Stomach (tissue), 9 donors: ENCODE measurements around the gene DEFB112. TPM values are rescaled to one million over a fixed set of nuclear protein-coding genes. Genes with fewer than 3 reads are reported as not detected.

ENCODE experiments used
- DNase-seq, 2 donors: peaks; one replicate each; pipeline versions ENCODE4 v3.0.0 to v3.0.0-alpha.2; 2013 to 2019
- H3K27ac ChIP-seq, 5 donors: fragments of 200-600 bp in 4 of 5; sonication (generic) in 4 of 5; one replicate each; pipeline ENCODE4 v1.5.1; 2013 to 2019; ENCODE audit warnings: mild to moderate bottlenecking in 1 of 5, moderate library complexity in 1 of 5
- H3K27me3 ChIP-seq, 3 donors: fragments of 200-600 bp; sonication (generic); one replicate each; pipeline ENCODE4 v1.5.1; 2017 to 2019; ENCODE audit warnings: mixed run types in 1 of 3
- H3K36me3 ChIP-seq, 4 donors: fragments of 200-600 bp; sonication (generic); 1 replicate in 3 of 4; 2 replicates in 1 of 4; pipeline ENCODE4 v1.5.1; 2016 to 2019
- H3K4me1 ChIP-seq, 4 donors: fragments of 200-600 bp; sonication (generic); one replicate each; pipeline ENCODE4 v1.5.1; 2016 to 2019
- H3K4me3 ChIP-seq, 4 donors: fragments of 200-600 bp; sonication (generic) in 3 of 4; one replicate each; pipeline ENCODE4 v1.5.1; 2016 to 2019; ENCODE audit warnings: mild to moderate bottlenecking in 1 of 4
- H3K9me3 ChIP-seq, 4 donors: fragments of 200-600 bp; sonication (generic); one replicate each; pipeline ENCODE4 v1.5.1; 2016 to 2019
- EP300 ChIP-seq: sonication (generic); formaldehyde crosslinking; IDR thresholded peaks from one replicate; pipeline ENCODE4 v1.6.1; 2017; ENCODE audit warnings: antibody characterized with exemption
- POLR2A ChIP-seq, 4 donors: fragments of 450-650 bp; IDR thresholded peaks; one replicate each; pipeline ENCODE4 v1.6.1; 2016; ENCODE audit warnings: antibody characterized with exemption in 4 of 4, control low read depth in 2 of 4, mild to moderate bottlenecking in 1 of 4, moderate library complexity in 1 of 4
- POLR2AphosphoS5 ChIP-seq, 3 donors: sonication (generic); formaldehyde crosslinking; IDR thresholded peaks; one replicate each; pipeline ENCODE4 v1.6.1; 2016; ENCODE audit warnings: antibody characterized with exemption in 3 of 3
- WGBS, 5 donors: extraction: QIAGEN DNeasy Blood & Tissue Kit in 3 of 5; methylation state at CpG; one replicate each; pipeline versions ENCODE4 v1.1.5 to v1.1.7; 2013 to 2018; 5-methylcytosine and 5-hydroxymethylcytosine counted together
- intact Hi-C: fragments of 100-400 bp; cut with DNase I; formaldehyde crosslinking; loops from one replicate; pipeline ENCODE4 v1.15.1; 2023; ENCODE audit warnings: low total_unique reads
- polyA plus RNA-seq, 3 donors: library from polyadenylated mRNA; stranded (reverse); fragments of 200-250 nt; gene quantifications; one replicate each; pipeline ENCODE4 v1.2.3, GENCODE V29; 2013
- total RNA-seq, 5 donors: library from RNA; depleted of rRNA; stranded (reverse); fragments of >200 nt; gene quantifications; one replicate each; pipeline versions ENCODE4 v1.1.0 to v1.2.3, GENCODE V29; 2014 to 2016
- TF ChIP-seq, protein P1 (sequence below), 7 experiments: fragments of 450-650 bp in 4 of 7; fragments of 200-600 bp in 3 of 7; sonication (generic) in 3 of 7; IDR thresholded peaks; one replicate each; pipeline ENCODE4 v1.5.1; 2016 to 2019; ENCODE audit warnings: antibody characterized with exemption in 7 of 7, control low read depth in 2 of 7, mild to moderate bottlenecking in 1 of 7
- donor health status: healthy with polysubstance abuse.
- donor health status: Bipolar disorder and iron deficiency.
- donor health status: healthy.

DEFB112 gene
- total and polyA plus RNA-seq, 8 donors, result not detected

DNA sequence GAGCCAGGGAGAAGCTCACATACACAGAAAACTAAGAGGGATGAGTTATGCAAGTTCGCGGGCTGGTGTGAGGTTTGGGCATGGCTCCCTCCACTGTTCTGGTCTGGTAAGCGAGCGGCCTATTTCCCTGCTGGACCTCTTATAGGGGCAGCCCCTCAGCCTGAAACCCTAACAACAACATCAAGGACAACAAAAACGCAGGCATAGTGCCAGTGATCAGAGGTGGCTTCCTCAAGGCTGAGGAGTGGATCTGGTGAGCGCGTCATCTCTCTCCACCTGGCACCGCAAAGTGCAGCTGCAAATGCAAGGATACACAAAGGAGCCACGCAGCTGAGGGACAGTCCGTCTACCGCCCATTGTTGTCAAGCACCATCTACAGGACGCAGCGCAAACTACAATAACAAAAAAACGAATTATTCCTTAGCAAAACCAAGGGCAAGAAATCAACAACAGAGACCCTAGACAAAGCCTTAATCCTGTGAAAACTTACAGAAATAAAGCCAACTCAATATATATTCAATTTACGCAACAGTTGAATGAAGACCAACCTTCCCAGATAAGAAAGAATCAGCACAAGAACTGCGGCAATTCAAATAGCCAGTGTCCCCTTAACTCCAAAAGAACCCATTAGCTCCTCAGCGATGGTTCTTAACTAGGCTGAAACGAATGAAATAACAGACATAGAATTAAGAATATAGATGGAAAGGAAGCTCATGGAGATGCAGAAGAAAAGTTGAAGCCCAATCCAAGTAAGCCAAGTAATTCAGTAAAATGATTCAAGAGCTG, 18.8 kb downstream of the DEFB112 start:
- peaks cover 0 to 10% (median 2%) of the 10 kb centered on the region in 4 donors for H3K9me3 ChIP-seq
- no peak overlapping the region for H3K27ac ChIP-seq
- no peaks in the 10 kb centered on the region for H3K4me1 ChIP-seq
- intact Hi-C loops, result no loop called here
- WGBS, 5 donors, result 43 to 55% (median 51%) methylated on average over 18 of the region's 18 CpGs
- DNase-seq, result peak in 1 of 2 donors; percentile 12
- no peak overlapping the region for H3K4me3 ChIP-seq
- peaks cover 0 to 7% (median 0%) of the 10 kb centered on the region in 3 donors for H3K27me3 ChIP-seq
- TF ChIP-seq POLR2AphosphoS5 (IDR thresholded peaks at IDR 0.05) (no peak), EP300 (no peak), POLR2A (IDR thresholded peaks at IDR 0.05) (no peak)
- TF ChIP-seq, protein P1, sequence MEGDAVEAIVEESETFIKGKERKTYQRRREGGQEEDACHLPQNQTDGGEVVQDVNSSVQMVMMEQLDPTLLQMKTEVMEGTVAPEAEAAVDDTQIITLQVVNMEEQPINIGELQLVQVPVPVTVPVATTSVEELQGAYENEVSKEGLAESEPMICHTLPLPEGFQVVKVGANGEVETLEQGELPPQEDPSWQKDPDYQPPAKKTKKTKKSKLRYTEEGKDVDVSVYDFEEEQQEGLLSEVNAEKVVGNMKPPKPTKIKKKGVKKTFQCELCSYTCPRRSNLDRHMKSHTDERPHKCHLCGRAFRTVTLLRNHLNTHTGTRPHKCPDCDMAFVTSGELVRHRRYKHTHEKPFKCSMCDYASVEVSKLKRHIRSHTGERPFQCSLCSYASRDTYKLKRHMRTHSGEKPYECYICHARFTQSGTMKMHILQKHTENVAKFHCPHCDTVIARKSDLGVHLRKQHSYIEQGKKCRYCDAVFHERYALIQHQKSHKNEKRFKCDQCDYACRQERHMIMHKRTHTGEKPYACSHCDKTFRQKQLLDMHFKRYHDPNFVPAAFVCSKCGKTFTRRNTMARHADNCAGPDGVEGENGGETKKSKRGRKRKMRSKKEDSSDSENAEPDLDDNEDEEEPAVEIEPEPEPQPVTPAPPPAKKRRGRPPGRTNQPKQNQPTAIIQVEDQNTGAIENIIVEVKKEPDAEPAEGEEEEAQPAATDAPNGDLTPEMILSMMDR (IDR thresholded peaks at IDR 0.05), result no peak
- no peaks in the 10 kb centered on the region for H3K36me3 ChIP-seq

DNA sequence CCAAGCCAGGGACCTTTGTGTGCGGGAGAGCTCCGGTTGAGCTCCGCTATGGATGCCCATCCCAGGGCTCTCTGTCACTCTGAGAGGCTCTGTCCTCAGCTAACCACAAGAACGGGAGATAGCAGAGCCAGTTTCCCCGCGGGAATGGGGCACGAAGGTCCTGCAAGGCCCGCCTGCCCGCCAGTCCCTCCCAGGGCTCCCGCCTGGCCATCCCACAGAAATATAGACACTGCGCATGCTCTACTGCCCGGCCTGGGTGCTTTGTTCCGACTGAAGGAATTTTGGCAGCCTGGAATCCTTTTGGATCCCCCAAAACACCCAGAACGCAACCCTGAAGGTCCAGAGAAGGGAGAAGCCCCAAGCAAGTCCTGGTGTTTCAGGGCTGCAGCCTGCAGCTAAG, 19.4 kb downstream of the DEFB112 start:
- Histone ChIP-seq H3K27me3 (peaks cover 0 to 7% (median 0%) of the 10 kb centered on the region in 3 donors), H3K4me3 (no peak overlapping the region), H3K4me1 (no peaks in the 10 kb centered on the region), H3K36me3 (no peaks in the 10 kb centered on the region), H3K27ac (no peak overlapping the region), H3K9me3 (peaks cover 0 to 10% (median 2%) of the 10 kb centered on the region in 4 donors)
- 86 to 92% (median 87%) methylated on average over 6 to 14 of the region's 14 CpGs for WGBS, 5 donors
- intact Hi-C loops, result no loop called here
- TF ChIP-seq EP300 (no peak), POLR2AphosphoS5 (IDR thresholded peaks at IDR 0.05) (no peak), POLR2A (IDR thresholded peaks at IDR 0.05) (no peak)
- TF ChIP-seq, protein P1 (IDR thresholded peaks at IDR 0.05), result no peak
- DNase-seq, result no peak

GRCh38 chr6:50025258-50025657, 24.5 kb downstream of the DEFB112 start:
- H3K9me3 ChIP-seq, result peaks cover 0 to 4% (median 2%) of the 10 kb centered on the region in 4 donors
- no peaks in the 10 kb centered on the region for H3K27me3 ChIP-seq
- no peak overlapping the region for H3K4me3 ChIP-seq
- WGBS, 5 donors, result 79 to 94% (median 88%) methylated on average over 4 of the region's 4 CpGs
- no peak for DNase-seq
- TF ChIP-seq, protein P1 (IDR thresholded peaks at IDR 0.05), result no peak
- TF ChIP-seq EP300 (no peak), POLR2A (IDR thresholded peaks at IDR 0.05) (no peak), POLR2AphosphoS5 (IDR thresholded peaks at IDR 0.05) (no peak)
- intact Hi-C loops, result no loop called here
- no peaks in the 10 kb centered on the region for H3K4me1 ChIP-seq
- H3K36me3 ChIP-seq, result no peaks in the 10 kb centered on the region
- no peak overlapping the region for H3K27ac ChIP-seq

DNA sequence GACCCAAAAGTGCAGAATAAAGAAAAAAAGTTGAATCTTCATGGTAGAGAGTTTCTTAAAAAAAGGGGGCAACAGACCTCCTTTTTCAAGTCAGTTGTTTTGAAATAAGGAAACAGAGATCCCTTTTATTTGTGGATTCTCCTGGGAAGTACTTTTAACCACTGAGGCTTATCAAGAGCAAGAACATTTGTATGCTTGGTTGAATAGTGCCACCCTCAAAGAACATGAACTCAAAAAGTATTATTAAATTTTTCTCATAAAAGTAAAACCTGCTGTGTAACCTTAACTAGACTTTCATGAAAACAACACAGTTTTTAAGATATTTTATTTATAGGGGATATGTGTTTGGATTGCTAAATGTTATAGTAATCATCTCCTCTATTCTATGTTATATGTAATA, 27.8 kb downstream of the DEFB112 start, which contains the start of gene DEFB110:
TSS of gene DEFB110 (minus strand) at position 101 of the 400 bp plus-strand sequence. CDS start at position 42, 59 bp downstream.
- DNase-seq, result no peak
- H3K4me3 ChIP-seq, result no peak within 1 kb of the TSS
- H3K36me3 ChIP-seq, result no peaks in the 10 kb centered on the region
- intact Hi-C loops, result no loop called here
- no peaks in the 10 kb centered on the region for H3K9me3 ChIP-seq
- H3K27ac ChIP-seq, result no peak within 1 kb of the TSS
- H3K27me3 ChIP-seq, result no peaks in the 10 kb centered on the region
- H3K4me1 ChIP-seq, result no peaks in the 10 kb centered on the region
- TF ChIP-seq POLR2A (IDR thresholded peaks at IDR 0.05) (no peak), EP300 (no peak), POLR2AphosphoS5 (IDR thresholded peaks at IDR 0.05) (no peak)
- TF ChIP-seq, protein P1 (IDR thresholded peaks at IDR 0.05), result no peak
